Measurements from ENCODE around the gene STT3A. TPM values are rescaled to one million over a fixed set of nuclear protein-coding genes. Genes with fewer than 3 reads are reported as not detected.
A peak's percentile ranks its signal among the peaks of the same experiment; 100 is the strongest.

Gene STT3A
- 10 to 100 TPM; 83.3 to 86.0 TPM for total RNA-seq
- polyA plus RNA-seq (ENCODE audit: insufficient read depth, low read depth, low replicate concordance), result 147 TPM
- long read RNA-seq, donor 1, full-length matches to known transcripts, result 42 of 50 reads
- long read RNA-seq, donor 1, partial matches to known transcripts, result 8 of 50 reads
- long read RNA-seq, donor 1, other reads (novel, unspliced or antisense), result 0 of 50 reads
- long read RNA-seq, donor 2, full-length matches to known transcripts, result 27 of 33 reads
- long read RNA-seq, donor 2, partial matches to known transcripts, result 6 of 33 reads
- long read RNA-seq, donor 2, other reads (novel, unspliced or antisense), result 0 of 33 reads

DNA sequence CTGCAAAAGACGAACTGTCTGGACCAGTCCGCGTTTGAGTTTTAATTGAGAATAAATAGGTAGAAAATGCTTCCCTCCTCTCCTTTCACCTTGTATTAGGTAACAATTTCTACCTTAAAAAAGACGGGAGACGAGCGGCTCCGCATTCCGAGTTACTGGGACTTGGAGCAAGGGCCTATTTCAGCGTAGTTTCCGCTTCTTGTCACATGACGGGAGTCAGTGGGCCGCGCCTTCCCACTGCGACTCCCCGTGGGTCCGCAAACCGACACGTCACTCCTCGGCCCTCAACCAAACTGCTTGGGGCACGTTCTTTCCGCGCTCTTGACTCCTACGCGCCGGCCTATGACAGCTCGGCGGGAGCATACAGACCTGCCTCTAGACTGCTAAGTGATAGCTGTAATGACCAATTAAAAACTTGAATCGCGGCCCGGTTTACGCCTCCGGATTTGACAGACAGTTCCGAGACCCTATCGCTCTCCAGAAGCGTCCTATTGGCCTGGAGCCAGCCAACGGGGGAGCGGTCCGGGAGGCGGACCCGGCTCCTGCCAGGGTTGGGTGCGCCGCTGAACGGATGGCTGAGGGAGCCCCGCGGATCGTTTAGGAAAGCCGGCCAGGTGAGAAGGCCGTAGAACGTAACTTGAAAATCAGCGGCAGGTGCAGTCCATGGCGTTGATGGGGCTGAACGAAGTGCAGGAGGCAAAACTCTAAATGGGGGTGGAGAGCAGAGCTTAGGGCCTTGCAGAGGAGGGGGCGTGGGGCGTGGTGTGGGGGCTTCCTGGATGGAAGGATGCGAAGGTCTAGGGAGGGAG, at the start of gene STT3A:
Gene STT3A, plus strand, starts transcription at position 548 of the 809 bp plus-strand sequence. CDS start 3,064 bp downstream, outside the sequence.
- Histone ChIP-seq H3K9me3 (no peaks in the 10 kb centered on the region), H3K4me1 (peaks cover 3% of the 10 kb centered on the region), H3K36me3 (ENCODE audit: low read depth, missing control alignments) (no peaks in the 10 kb centered on the region), H3K4me3 (peak within 1 kb of the TSS; percentile 79 to 86), H3K27ac (peak within 1 kb of the TSS; percentile 86 to 94), H3K27me3 (no peaks in the 10 kb centered on the region)
- 0% methylated on average over 23 to 55 of the region's 55 CpGs for WGBS, 2 donors
- intact Hi-C loops (cut with DNase I; ENCODE audit: low total_unique reads), result no loop called here
- peak; percentile 74 for TF ChIP-seq POLR2A (IDR thresholded peaks at IDR 0.05)
- TF ChIP-seq, protein P1, sequence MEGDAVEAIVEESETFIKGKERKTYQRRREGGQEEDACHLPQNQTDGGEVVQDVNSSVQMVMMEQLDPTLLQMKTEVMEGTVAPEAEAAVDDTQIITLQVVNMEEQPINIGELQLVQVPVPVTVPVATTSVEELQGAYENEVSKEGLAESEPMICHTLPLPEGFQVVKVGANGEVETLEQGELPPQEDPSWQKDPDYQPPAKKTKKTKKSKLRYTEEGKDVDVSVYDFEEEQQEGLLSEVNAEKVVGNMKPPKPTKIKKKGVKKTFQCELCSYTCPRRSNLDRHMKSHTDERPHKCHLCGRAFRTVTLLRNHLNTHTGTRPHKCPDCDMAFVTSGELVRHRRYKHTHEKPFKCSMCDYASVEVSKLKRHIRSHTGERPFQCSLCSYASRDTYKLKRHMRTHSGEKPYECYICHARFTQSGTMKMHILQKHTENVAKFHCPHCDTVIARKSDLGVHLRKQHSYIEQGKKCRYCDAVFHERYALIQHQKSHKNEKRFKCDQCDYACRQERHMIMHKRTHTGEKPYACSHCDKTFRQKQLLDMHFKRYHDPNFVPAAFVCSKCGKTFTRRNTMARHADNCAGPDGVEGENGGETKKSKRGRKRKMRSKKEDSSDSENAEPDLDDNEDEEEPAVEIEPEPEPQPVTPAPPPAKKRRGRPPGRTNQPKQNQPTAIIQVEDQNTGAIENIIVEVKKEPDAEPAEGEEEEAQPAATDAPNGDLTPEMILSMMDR (IDR thresholded peaks at IDR 0.05), result no peak
- peak; percentile 100 for DNase-seq

DNA sequence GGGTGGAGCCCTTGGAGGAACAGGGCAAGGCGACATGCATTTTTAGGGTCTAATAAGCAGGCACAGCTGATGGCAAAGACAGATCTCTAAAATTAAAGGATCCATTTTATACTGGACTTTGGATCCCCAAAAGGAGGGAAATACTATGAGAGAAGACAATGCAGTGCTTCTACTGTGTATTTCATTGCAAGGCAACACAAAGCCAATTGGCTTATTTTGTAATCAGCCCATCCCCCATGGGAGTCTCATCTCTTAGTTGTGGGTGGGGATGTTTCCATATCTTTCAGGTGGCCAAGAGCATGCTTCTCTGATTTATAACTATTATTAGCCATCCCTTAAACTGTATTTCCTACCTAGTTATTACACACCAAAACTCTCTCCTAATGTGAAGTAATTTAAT, 41.9 kb upstream of the STT3A start:
- Histone ChIP-seq H3K4me3 (no peak overlapping the region), H3K27me3 (no peaks in the 10 kb centered on the region), H3K9me3 (no peaks in the 10 kb centered on the region), H3K36me3 (ENCODE audit: low read depth, missing control alignments) (no peaks in the 10 kb centered on the region), H3K27ac (no peak overlapping the region), H3K4me1 (no peaks in the 10 kb centered on the region)
- intact Hi-C loops (cut with DNase I; ENCODE audit: low total_unique reads), result no loop called here
- 85 to 92% methylated on average over 1 of the region's 1 CpG for WGBS, 2 donors
- TF ChIP-seq, protein P1 (IDR thresholded peaks at IDR 0.05), result no peak
- TF ChIP-seq POLR2A (IDR thresholded peaks at IDR 0.05), result no peak
- DNase-seq, result no peak

DNA sequence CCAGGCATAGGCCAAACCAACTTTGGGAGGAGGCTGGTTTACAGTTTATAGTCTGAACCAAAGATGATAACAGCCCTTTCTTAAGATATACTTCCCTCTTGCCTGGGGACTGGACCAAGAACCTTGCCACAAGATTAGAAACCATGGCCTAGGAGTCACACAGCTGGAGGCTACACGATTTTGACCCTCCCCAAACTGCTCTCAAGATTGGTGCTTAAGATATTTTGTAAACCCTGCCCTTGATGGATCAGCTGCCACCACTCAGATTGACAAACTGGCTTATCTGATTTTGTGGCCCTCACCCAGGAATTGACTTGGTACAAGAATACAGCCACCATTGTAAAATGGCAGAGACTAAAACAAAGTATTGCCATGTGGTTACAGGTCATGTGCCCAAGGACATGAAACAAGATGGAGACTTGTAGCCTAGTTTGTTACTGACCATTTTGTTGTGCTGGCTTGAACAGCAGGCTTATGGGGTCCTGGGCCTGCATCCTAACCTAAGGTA, 40.8 kb upstream of the STT3A start:
- Histone ChIP-seq H3K27me3 (no peaks in the 10 kb centered on the region), H3K9me3 (no peaks in the 10 kb centered on the region), H3K27ac (no peak overlapping the region), H3K4me3 (no peak overlapping the region), H3K4me1 (no peaks in the 10 kb centered on the region), H3K36me3 (ENCODE audit: low read depth, missing control alignments) (no peaks in the 10 kb centered on the region)
- DNase-seq, result no peak
- WGBS, 2 donors, result 67 to 72% methylated on average over 1 of the region's 1 CpG
- TF ChIP-seq, protein P1 (IDR thresholded peaks at IDR 0.05), result no peak
- no peak for TF ChIP-seq POLR2A (IDR thresholded peaks at IDR 0.05)
- intact Hi-C loops (cut with DNase I; ENCODE audit: low total_unique reads), result no loop called here

DNA sequence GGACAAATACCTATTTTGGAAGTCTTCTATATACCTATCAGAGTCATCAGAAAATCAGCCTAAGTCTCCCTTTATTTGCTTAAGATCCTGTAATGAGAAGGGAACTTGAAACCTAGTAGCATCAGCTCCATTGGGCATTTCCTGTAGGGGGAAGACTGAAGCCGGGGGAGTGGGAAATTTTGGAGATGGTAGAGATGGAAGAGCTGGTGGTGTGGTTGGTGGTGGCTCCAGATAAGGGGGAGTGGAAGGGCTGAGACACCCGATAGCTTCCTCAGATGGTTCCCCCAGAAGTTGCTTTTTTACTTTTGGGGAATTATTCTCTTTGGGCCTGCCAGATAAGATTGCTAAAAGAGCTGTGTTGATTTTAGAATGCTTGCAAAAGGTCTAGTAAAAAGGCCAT, 39.7 kb upstream of the STT3A start:
- DNase-seq, result no peak
- Histone ChIP-seq H3K4me1 (no peaks in the 10 kb centered on the region), H3K9me3 (no peaks in the 10 kb centered on the region), H3K27me3 (no peaks in the 10 kb centered on the region), H3K4me3 (no peak overlapping the region), H3K27ac (no peak overlapping the region), H3K36me3 (ENCODE audit: low read depth, missing control alignments) (no peaks in the 10 kb centered on the region)
- TF ChIP-seq, protein P1 (IDR thresholded peaks at IDR 0.05), result no peak
- TF ChIP-seq POLR2A (IDR thresholded peaks at IDR 0.05), result no peak
- intact Hi-C loops (cut with DNase I; ENCODE audit: low total_unique reads), result no loop called here
- WGBS, 2 donors, result 93 to 97% methylated on average over 2 of the region's 2 CpGs

All from testis (tissue), 5 donors.